Inflammatory macrophage (primary cell): ENCODE results near the gene YJEFN3.
A peak's percentile ranks its signal among the peaks of the same experiment; 100 is the strongest.

Experiments
- DNase-seq, 2 donors: peaks; one replicate each; pipeline ENCODE4 v3.0.0-alpha.2; 2020 to 2022

The YJEFN3 gene

GRCh38 chr19:19498255-19498991, 30.3 kb upstream of the YJEFN3 start:
- no peak for DNase-seq

- no peak for DNase-seq
Observed at GRCh38 chr19:19499272-19499995, 29.3 kb upstream of the YJEFN3 start.

GRCh38 chr19:19500975-19501644, 27.6 kb upstream of the YJEFN3 start:
- DNase-seq = no peak

GRCh38 chr19:19501798-19502197, 26.9 kb upstream of the YJEFN3 start:
- no peak for DNase-seq

GRCh38 chr19:19502281-19502680, 26.4 kb upstream of the YJEFN3 start:
- no peak for DNase-seq

GRCh38 chr19:19502808-19503602, 25.7 kb upstream of the YJEFN3 start:
- DNase-seq = no peak

- DNase-seq = no peak
Observed at GRCh38 chr19:19504754-19505668, 23.7 kb upstream of the YJEFN3 start.

GRCh38 chr19:19505669-19506326, 22.9 kb upstream of the YJEFN3 start:
- no peak for DNase-seq

- DNase-seq = no peak
Observed at GRCh38 chr19:19506592-19506991, 22.1 kb upstream of the YJEFN3 start.

- DNase-seq = no peak
Observed at GRCh38 chr19:19507354-19507753, 21.4 kb upstream of the YJEFN3 start.

- DNase-seq = no peak
Observed at GRCh38 chr19:19508217-19508616, 20.5 kb upstream of the YJEFN3 start.

GRCh38 chr19:19510432-19510831, 18.3 kb upstream of the YJEFN3 start:
- DNase-seq = no peak

- no peak for DNase-seq
Observed at GRCh38 chr19:19513682-19514081, 15.0 kb upstream of the YJEFN3 start.

GRCh38 chr19:19514215-19514657, 14.5 kb upstream of the YJEFN3 start:
- peak; percentile 17 to 35 for DNase-seq

- DNase-seq = no peak
Observed at GRCh38 chr19:19514881-19515641, 13.7 kb upstream of the YJEFN3 start, which contains the start of gene TSSK6. Gene TSSK6, minus strand, starts transcription at chr19:19515548. Its CDS starts 121 bp downstream, at chr19:19515427.

- DNase-seq = peak; percentile 94 to 96
Observed at GRCh38 chr19:19515642-19516519, 12.8 kb upstream of the YJEFN3 start, which contains the start of gene NDUFA13. Gene NDUFA13, plus strand, starts transcription at chr19:19516225. Its CDS starts 14 bp downstream, at chr19:19516239.

GRCh38 chr19:19517235-19517619, 11.5 kb upstream of the YJEFN3 start:
- no peak for DNase-seq

GRCh38 chr19:19520989-19521388, 7.7 kb upstream of the YJEFN3 start:
- no peak for DNase-seq

- no peak for DNase-seq
Observed at GRCh38 chr19:19523177-19523576, 5.5 kb upstream of the YJEFN3 start.
